ENCODE results near the gene ADTRP. TPM values are rescaled to one million over a fixed set of nuclear protein-coding genes. Genes with fewer than 3 reads are reported as not detected.

ADTRP gene
- total and polyA plus RNA-seq, 7 donors, result 0.08 TPM; not detected in 5

DNA sequence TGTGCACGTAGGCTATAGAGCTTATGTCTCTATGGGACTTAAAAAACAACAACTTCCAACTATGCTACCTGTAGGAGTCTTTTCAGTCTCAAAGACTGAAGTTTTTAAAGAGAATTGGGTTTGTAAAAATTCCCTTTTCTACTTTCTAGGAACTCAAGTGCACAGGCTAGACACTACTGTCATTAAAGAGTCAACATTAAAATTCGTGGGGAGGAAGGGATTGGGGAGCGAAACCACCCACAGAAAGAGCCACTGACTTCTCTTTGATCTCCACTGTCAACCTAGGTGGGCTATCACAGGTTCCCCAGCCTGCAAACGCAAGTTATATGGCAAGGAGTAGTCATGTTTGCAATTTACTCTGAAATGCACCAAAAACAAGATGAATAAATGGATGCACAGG lies 37.7 kb downstream of the ADTRP start:
- no peaks in the 10 kb centered on the region for H3K27me3 ChIP-seq (ENCODE audit: insufficient read depth in 3 of 3, low read length in 2 of 3)
- WGBS, 3 donors, result 62 to 72% (median 67%) methylated on average over 4 of the region's 4 CpGs
- no peaks in the 10 kb centered on the region for H3K9me3 ChIP-seq
- no peak overlapping the region for H3K4me3 ChIP-seq
- ATAC-seq (no peak), DNase-seq (no peak)
- no peak overlapping the region for H3K27ac ChIP-seq
- TF ChIP-seq, protein P1, sequence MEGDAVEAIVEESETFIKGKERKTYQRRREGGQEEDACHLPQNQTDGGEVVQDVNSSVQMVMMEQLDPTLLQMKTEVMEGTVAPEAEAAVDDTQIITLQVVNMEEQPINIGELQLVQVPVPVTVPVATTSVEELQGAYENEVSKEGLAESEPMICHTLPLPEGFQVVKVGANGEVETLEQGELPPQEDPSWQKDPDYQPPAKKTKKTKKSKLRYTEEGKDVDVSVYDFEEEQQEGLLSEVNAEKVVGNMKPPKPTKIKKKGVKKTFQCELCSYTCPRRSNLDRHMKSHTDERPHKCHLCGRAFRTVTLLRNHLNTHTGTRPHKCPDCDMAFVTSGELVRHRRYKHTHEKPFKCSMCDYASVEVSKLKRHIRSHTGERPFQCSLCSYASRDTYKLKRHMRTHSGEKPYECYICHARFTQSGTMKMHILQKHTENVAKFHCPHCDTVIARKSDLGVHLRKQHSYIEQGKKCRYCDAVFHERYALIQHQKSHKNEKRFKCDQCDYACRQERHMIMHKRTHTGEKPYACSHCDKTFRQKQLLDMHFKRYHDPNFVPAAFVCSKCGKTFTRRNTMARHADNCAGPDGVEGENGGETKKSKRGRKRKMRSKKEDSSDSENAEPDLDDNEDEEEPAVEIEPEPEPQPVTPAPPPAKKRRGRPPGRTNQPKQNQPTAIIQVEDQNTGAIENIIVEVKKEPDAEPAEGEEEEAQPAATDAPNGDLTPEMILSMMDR (IDR thresholded peaks at IDR 0.05), result no peak
- H3K36me3 ChIP-seq (ENCODE audit: insufficient read depth in 1 of 2, low read depth in 1 of 2), result no peaks in the 10 kb centered on the region
- intact Hi-C loops (cut with DNase I), result no loop called here
- H3K4me1 ChIP-seq, result peaks cover 3% of the 10 kb centered on the region

DNA sequence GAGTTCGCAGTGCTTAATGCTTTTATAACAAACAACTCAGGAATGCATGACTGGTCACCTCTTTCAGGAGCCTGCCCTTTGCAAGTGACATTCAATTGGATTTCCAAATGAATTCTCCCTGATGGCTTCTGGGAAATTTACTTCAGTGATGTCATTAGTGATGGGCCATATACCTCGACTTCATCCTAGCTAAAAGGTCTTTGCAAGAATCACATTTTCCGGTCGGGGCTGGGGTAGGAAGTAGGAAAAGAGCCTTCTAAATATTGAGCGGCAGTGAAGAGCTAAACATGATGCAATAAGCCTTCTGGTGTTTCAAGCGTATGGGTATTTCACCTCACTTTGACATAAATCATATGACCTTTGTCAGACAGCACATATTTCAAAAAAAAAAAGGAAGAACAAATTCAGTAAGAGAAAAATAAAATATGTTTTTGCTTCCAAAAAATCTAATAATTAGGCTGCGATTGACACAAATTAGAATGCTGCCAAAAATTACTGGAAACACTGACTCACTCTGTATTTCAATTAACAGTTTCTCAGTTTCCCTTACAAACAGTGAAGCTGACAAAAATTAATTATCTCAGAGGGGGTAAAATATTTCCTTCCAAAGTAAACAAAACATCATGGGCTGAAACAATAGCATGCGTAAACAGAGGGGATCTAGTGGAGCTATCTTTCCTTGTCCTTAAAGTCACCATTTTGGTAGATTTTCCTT lies 39.8 kb downstream of the ADTRP start:
- TF ChIP-seq, protein P1 (IDR thresholded peaks at IDR 0.05), result no peak
- H3K4me1 ChIP-seq, result no peaks in the 10 kb centered on the region
- H3K9me3 ChIP-seq, result no peaks in the 10 kb centered on the region
- ATAC-seq, result no peak
- 70 to 71% (median 70%) methylated on average over 8 of the region's 8 CpGs for whole genome bisulfite sequencing, 3 donors
- H3K27me3 ChIP-seq (ENCODE audit: insufficient read depth in 3 of 3, low read length in 2 of 3), result no peaks in the 10 kb centered on the region
- H3K4me3 ChIP-seq, result no peak overlapping the region
- H3K36me3 ChIP-seq (ENCODE audit: insufficient read depth in 1 of 2, low read depth in 1 of 2), result no peaks in the 10 kb centered on the region
- intact Hi-C loops (cut with DNase I), result no loop called here
- no peak overlapping the region for H3K27ac ChIP-seq
- DNase-seq, result no peak

DNA sequence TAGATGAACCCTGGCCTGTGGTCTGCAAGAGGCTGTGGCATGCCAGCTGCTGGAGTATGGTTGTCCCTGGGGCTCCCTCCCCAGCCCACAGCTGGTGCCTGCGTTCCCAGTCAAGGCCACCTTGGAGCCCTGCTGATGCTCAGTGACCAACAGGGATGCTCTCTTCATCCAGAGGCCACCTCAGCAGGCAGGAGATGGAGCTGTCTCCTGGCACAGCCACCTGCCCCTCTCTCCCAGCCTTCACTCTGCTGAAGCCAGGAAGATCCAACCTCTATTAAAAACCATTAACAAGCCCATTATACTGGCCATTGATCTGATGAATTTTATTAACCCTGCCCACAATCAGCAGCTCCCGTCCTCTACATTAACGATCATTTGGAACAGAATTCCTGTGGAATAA lies 40.4 kb downstream of the ADTRP start:
- ATAC-seq (no peak), DNase-seq (no peak)
- WGBS, 3 donors, result 91 to 93% (median 91%) methylated on average over 3 of the region's 3 CpGs
- Histone ChIP-seq H3K36me3 (ENCODE audit: insufficient read depth in 1 of 2, low read depth in 1 of 2) (no peaks in the 10 kb centered on the region), H3K9me3 (no peaks in the 10 kb centered on the region), H3K4me1 (no peaks in the 10 kb centered on the region), H3K27ac (no peak overlapping the region), H3K27me3 (ENCODE audit: insufficient read depth in 3 of 3, low read length in 2 of 3) (no peaks in the 10 kb centered on the region), H3K4me3 (no peak overlapping the region)
- intact Hi-C loops (cut with DNase I), result no loop called here
- TF ChIP-seq, protein P1 (IDR thresholded peaks at IDR 0.05), result no peak

DNA sequence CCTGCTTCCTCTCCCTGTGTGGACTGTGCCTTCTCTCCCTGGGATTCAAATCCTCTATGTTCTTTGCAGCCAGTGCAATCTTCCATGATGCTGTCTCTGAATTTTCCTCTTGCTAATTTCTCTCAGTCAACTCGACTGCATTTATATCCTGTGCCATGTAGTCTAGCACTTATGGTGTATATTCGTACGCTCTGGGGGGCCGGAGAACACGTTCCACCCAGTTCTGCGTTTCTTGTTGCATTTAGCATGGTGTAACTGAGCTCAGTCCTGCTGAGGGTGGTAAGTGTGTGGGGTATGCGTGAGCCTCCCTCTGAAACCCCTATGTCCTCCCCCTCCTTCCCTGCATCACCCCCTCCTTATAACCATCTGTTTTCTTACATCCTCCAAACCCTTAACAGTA lies 42.0 kb downstream of the ADTRP start:
- H3K36me3 ChIP-seq (ENCODE audit: insufficient read depth in 1 of 2, low read depth in 1 of 2), result no peaks in the 10 kb centered on the region
- TF ChIP-seq, protein P1 (IDR thresholded peaks at IDR 0.05), result no peak
- H3K4me1 ChIP-seq, result no peaks in the 10 kb centered on the region
- WGBS, 3 donors, result 63 to 77% (median 67%) methylated on average over 7 of the region's 7 CpGs
- intact Hi-C loops (cut with DNase I), result no loop called here
- no peaks in the 10 kb centered on the region for H3K27me3 ChIP-seq (ENCODE audit: insufficient read depth in 3 of 3, low read length in 2 of 3)
- no peak overlapping the region for H3K27ac ChIP-seq
- no peak for DNase-seq
- no peak for ATAC-seq
- no peaks in the 10 kb centered on the region for H3K9me3 ChIP-seq
- H3K4me3 ChIP-seq, result no peak overlapping the region
